ENCODE data around the gene TRPM3.

GRCh38 chr9:70569070-70569772, 552.2 kb downstream of the TRPM3 start:
- TF ChIP-seq CTCF (IDR thresholded peaks at IDR 0.05 in 4 of 5, conservative IDR thresholded peaks at IDR 0.05 in 1 of 5) (no peak), POLR2A (IDR thresholded peaks at IDR 0.05) (no peak)

Data from gastrocnemius medialis (tissue), 4 donors.